Measurements from ENCODE around the gene WNK1. TPM values are rescaled to one million over a fixed set of nuclear protein-coding genes. Genes with fewer than 3 reads are reported as not detected.
A peak's percentile ranks its signal among the peaks of the same experiment; 100 is the strongest.

The WNK1 gene
- total RNA-seq, 1 experiment from 2014 or later: 117 TPM

- no peaks in the 10 kb centered on the region for H3K27me3 Mint-ChIP-seq (ENCODE audit: low read depth)
- peaks cover 1 to 8% (median 3%) of the 10 kb centered on the region in 3 experiments; a peak in 4 of 7 replicates for H3K36me3 Mint-ChIP-seq (ENCODE audit: insufficient read depth in 1 of 3, low read depth in 3 of 3)
- H3T11ph ChIP-seq (ENCODE audit: low read length): no peak overlapping the region
- H3K79me1 ChIP-seq (ENCODE audit: insufficient read depth, low read depth, low read length, poor library complexity, severe bottlenecking): peaks cover 12% of the 10 kb centered on the region
- H3K27ac ChIP-seq (ENCODE audit: insufficient read length, low read depth, low read length): no peak overlapping the region
- no peak overlapping the region for H3K4me2 ChIP-seq (ENCODE audit: insufficient read depth, insufficient read length, low read length)
- H3K79me2 ChIP-seq (ENCODE audit: insufficient read depth, low read length): peaks cover 15% of the 10 kb centered on the region; the same call in 1 of the 2 replicates
- TF ChIP-seq, protein P1, sequence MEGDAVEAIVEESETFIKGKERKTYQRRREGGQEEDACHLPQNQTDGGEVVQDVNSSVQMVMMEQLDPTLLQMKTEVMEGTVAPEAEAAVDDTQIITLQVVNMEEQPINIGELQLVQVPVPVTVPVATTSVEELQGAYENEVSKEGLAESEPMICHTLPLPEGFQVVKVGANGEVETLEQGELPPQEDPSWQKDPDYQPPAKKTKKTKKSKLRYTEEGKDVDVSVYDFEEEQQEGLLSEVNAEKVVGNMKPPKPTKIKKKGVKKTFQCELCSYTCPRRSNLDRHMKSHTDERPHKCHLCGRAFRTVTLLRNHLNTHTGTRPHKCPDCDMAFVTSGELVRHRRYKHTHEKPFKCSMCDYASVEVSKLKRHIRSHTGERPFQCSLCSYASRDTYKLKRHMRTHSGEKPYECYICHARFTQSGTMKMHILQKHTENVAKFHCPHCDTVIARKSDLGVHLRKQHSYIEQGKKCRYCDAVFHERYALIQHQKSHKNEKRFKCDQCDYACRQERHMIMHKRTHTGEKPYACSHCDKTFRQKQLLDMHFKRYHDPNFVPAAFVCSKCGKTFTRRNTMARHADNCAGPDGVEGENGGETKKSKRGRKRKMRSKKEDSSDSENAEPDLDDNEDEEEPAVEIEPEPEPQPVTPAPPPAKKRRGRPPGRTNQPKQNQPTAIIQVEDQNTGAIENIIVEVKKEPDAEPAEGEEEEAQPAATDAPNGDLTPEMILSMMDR (conservative IDR thresholded peaks at IDR 0.05): no peak
- H3K27me3 ChIP-seq (ENCODE audit: insufficient read depth, low read length): no peaks in the 10 kb centered on the region
- H2BK120ac ChIP-seq (ENCODE audit: low read depth, low read length, poor library complexity, severe bottlenecking): no peak overlapping the region
- no peaks in the 10 kb centered on the region for H3K9me3 Mint-ChIP-seq
- DNase-seq: no peak
- H3K56ac ChIP-seq (ENCODE audit: insufficient read length, low read depth, low read length): no peak overlapping the region
- no peak overlapping the region for H3K4me3 Mint-ChIP-seq
- H3K23ac ChIP-seq (ENCODE audit: insufficient read length, low read depth, low read length): no peak overlapping the region
- H3K4ac ChIP-seq (ENCODE audit: low read depth, low read length): no peak overlapping the region
- no peak overlapping the region for H2BK5ac ChIP-seq (ENCODE audit: insufficient read length, low read length)
- H4K5ac ChIP-seq (ENCODE audit: insufficient read length, low read depth, low read length): no peak overlapping the region
- H3K4me1 Mint-ChIP-seq: peaks cover 8 to 10% of the 10 kb centered on the region in 2 experiments
- WGBS (ENCODE audit: extremely low coverage, insufficient read length, low lambda C conversion rate): no CpG with 5 or more reads among the region's 5 CpGs
- H2BK15ac ChIP-seq (ENCODE audit: low read depth, low read length): no peak overlapping the region
- H3K27ac Mint-ChIP-seq: peak overlapping the region in 1 of 3 experiments; percentile 39; a peak in 2 of 7 replicates
- no peaks in the 10 kb centered on the region for H4K20me1 ChIP-seq (ENCODE audit: control insufficient read depth, insufficient read depth, insufficient read length)
- no peaks in the 10 kb centered on the region for H3K23me2 ChIP-seq (ENCODE audit: insufficient read length, low read depth, low read length, poor library complexity, severe bottlenecking)
- no peak overlapping the region for H3K18ac ChIP-seq (ENCODE audit: insufficient read length, low read depth, low read length)
- H3K4me1 ChIP-seq (ENCODE audit: insufficient read depth, low read length): no peaks in the 10 kb centered on the region
- H2BK20ac ChIP-seq (ENCODE audit: low read depth, low read length, poor library complexity, severe bottlenecking): no peak overlapping the region
- H4K91ac ChIP-seq (ENCODE audit: insufficient read length, low read depth, low read length): no peak overlapping the region
- no peak overlapping the region for H2AK5ac ChIP-seq (ENCODE audit: insufficient read length, low read length)
- no peak overlapping the region for H2AFZ ChIP-seq (ENCODE audit: low read length)
- H2BK12ac ChIP-seq (ENCODE audit: insufficient read length, low read depth, low read length): no peak overlapping the region
- H3K9me3 ChIP-seq (ENCODE audit: control insufficient read depth, low read depth, low read length): no peaks in the 10 kb centered on the region
- no peak overlapping the region for H3K9ac ChIP-seq (ENCODE audit: extremely low read depth, insufficient read length, low read length)
- no peak overlapping the region for H3K14ac ChIP-seq (ENCODE audit: insufficient read depth, low read length)
- H4K8ac ChIP-seq (replicated peaks; ENCODE audit: insufficient read length, low read depth, low read length): no peak overlapping the region
These were observed 19.8 kb downstream of the WNK1 start for GRCh38 chr12:772056-772697.

All from H9 (cell line).